ENCODE data around the gene LRMDA.

LRMDA gene

GRCh38 chr10:75390178-75390577 lies 41.2 kb upstream of the LRMDA start:
- H3K79me2 ChIP-seq (ENCODE audit: insufficient read depth, low read length), result no peaks in the 10 kb centered on the region
- H3K36me3 ChIP-seq (ENCODE audit: insufficient read depth, low read length), result no peaks in the 10 kb centered on the region
- TF ChIP-seq, protein P1, sequence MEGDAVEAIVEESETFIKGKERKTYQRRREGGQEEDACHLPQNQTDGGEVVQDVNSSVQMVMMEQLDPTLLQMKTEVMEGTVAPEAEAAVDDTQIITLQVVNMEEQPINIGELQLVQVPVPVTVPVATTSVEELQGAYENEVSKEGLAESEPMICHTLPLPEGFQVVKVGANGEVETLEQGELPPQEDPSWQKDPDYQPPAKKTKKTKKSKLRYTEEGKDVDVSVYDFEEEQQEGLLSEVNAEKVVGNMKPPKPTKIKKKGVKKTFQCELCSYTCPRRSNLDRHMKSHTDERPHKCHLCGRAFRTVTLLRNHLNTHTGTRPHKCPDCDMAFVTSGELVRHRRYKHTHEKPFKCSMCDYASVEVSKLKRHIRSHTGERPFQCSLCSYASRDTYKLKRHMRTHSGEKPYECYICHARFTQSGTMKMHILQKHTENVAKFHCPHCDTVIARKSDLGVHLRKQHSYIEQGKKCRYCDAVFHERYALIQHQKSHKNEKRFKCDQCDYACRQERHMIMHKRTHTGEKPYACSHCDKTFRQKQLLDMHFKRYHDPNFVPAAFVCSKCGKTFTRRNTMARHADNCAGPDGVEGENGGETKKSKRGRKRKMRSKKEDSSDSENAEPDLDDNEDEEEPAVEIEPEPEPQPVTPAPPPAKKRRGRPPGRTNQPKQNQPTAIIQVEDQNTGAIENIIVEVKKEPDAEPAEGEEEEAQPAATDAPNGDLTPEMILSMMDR (IDR thresholded peaks at IDR 0.05; ENCODE audit: borderline replicate concordance, extremely low read depth, low read length, poor library complexity, severe bottlenecking), result no peak
- no peak for TF ChIP-seq EZH2 (IDR thresholded peaks at IDR 0.05; ENCODE audit: borderline replicate concordance, low read depth, low read length, severe bottlenecking)
- H3K4me2 ChIP-seq (ENCODE audit: insufficient read depth, low read length), result no peak overlapping the region
- H3K4me3 ChIP-seq (ENCODE audit: low read depth in 1 of 2, low read length in 2 of 2), result no peak overlapping the region
- DNase-seq (no peak), ATAC-seq (ENCODE audit: insufficient read depth, low read depth) (no peak)
- H4K20me1 ChIP-seq (ENCODE audit: insufficient read depth, low read length), result no peaks in the 10 kb centered on the region
- H3K4me1 ChIP-seq (ENCODE audit: insufficient read depth, low read length), result no peaks in the 10 kb centered on the region
- H3K9me3 ChIP-seq (ENCODE audit: insufficient read depth, low read length, severe bottlenecking), result no peaks in the 10 kb centered on the region
- H3K9ac ChIP-seq (ENCODE audit: low read depth, low read length), result no peak overlapping the region
- H3K27ac ChIP-seq (ENCODE audit: low read length), result no peak overlapping the region
- H3K27me3 ChIP-seq (ENCODE audit: insufficient read depth, low read length, poor library complexity), result peaks cover 5% of the 10 kb centered on the region
- no peak overlapping the region for H2AFZ ChIP-seq (ENCODE audit: low read depth, low read length)

GRCh38 chr10:75392271-75392670 lies 39.2 kb upstream of the LRMDA start:
- Histone ChIP-seq H3K36me3 (ENCODE audit: insufficient read depth, low read length) (no peaks in the 10 kb centered on the region), H3K9me3 (ENCODE audit: insufficient read depth, low read length, severe bottlenecking) (no peaks in the 10 kb centered on the region), H4K20me1 (ENCODE audit: insufficient read depth, low read length) (no peaks in the 10 kb centered on the region), H3K4me2 (ENCODE audit: insufficient read depth, low read length) (no peak overlapping the region), H3K27me3 (ENCODE audit: insufficient read depth, low read length, poor library complexity) (peaks cover 5% of the 10 kb centered on the region), H3K79me2 (ENCODE audit: insufficient read depth, low read length) (no peaks in the 10 kb centered on the region), H3K27ac (ENCODE audit: low read length) (no peak overlapping the region), H3K4me1 (ENCODE audit: insufficient read depth, low read length) (no peaks in the 10 kb centered on the region), H2AFZ (ENCODE audit: low read depth, low read length) (no peak overlapping the region), H3K9ac (ENCODE audit: low read depth, low read length) (no peak overlapping the region), H3K4me3 (ENCODE audit: low read depth in 1 of 2, low read length in 2 of 2) (no peak overlapping the region)
- no peak for DNase-seq
- ATAC-seq (ENCODE audit: insufficient read depth, low read depth), result no peak
- TF ChIP-seq, protein P1 (IDR thresholded peaks at IDR 0.05; ENCODE audit: borderline replicate concordance, extremely low read depth, low read length, poor library complexity, severe bottlenecking), result no peak
- TF ChIP-seq EZH2 (IDR thresholded peaks at IDR 0.05; ENCODE audit: borderline replicate concordance, low read depth, low read length, severe bottlenecking), result no peak

DNA sequence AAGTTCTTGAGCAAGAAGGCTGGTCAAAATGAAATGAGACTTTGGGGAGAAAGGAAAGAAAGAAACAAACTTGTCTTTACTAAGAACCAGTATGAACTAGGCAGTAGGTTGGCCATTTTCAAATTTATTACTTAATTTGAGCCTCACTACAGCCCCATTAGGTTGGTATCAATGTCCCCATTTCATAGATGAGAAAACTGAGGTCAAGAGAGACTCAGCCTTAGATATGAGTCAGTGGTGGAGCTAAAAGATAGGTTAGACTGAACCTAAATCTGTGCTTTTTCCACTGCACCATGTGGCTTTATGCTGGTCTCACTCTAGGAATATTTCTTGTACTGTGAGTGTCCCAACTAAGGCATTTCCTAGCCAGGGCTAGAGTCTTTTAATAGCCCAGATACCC lies 38.7 kb upstream of the LRMDA start:
- no peaks in the 10 kb centered on the region for H4K20me1 ChIP-seq (ENCODE audit: insufficient read depth, low read length)
- H3K9ac ChIP-seq (ENCODE audit: low read depth, low read length), result no peak overlapping the region
- DNase-seq (no peak), ATAC-seq (ENCODE audit: insufficient read depth, low read depth) (no peak)
- no peaks in the 10 kb centered on the region for H3K36me3 ChIP-seq (ENCODE audit: insufficient read depth, low read length)
- H3K27ac ChIP-seq (ENCODE audit: low read length), result no peak overlapping the region
- peaks cover 5% of the 10 kb centered on the region for H3K27me3 ChIP-seq (ENCODE audit: insufficient read depth, low read length, poor library complexity)
- no peaks in the 10 kb centered on the region for H3K4me1 ChIP-seq (ENCODE audit: insufficient read depth, low read length)
- no peak overlapping the region for H2AFZ ChIP-seq (ENCODE audit: low read depth, low read length)
- no peak overlapping the region for H3K4me2 ChIP-seq (ENCODE audit: insufficient read depth, low read length)
- H3K79me2 ChIP-seq (ENCODE audit: insufficient read depth, low read length), result no peaks in the 10 kb centered on the region
- TF ChIP-seq EZH2 (IDR thresholded peaks at IDR 0.05; ENCODE audit: borderline replicate concordance, low read depth, low read length, severe bottlenecking), result no peak
- TF ChIP-seq, protein P1 (IDR thresholded peaks at IDR 0.05; ENCODE audit: borderline replicate concordance, extremely low read depth, low read length, poor library complexity, severe bottlenecking), result no peak
- H3K9me3 ChIP-seq (ENCODE audit: insufficient read depth, low read length, severe bottlenecking), result no peaks in the 10 kb centered on the region
- no peak overlapping the region for H3K4me3 ChIP-seq (ENCODE audit: low read depth in 1 of 2, low read length in 2 of 2)

GRCh38 chr10:75394221-75394620 lies 37.2 kb upstream of the LRMDA start:
- Histone ChIP-seq H3K4me1 (ENCODE audit: insufficient read depth, low read length) (no peaks in the 10 kb centered on the region), H3K27ac (ENCODE audit: low read length) (no peak overlapping the region), H3K4me2 (ENCODE audit: insufficient read depth, low read length) (no peak overlapping the region), H3K9ac (ENCODE audit: low read depth, low read length) (no peak overlapping the region), H3K79me2 (ENCODE audit: insufficient read depth, low read length) (no peaks in the 10 kb centered on the region), H3K4me3 (ENCODE audit: low read depth in 1 of 2, low read length in 2 of 2) (no peak overlapping the region), H3K9me3 (ENCODE audit: insufficient read depth, low read length, severe bottlenecking) (peaks cover under 1% of the 10 kb centered on the region), H4K20me1 (ENCODE audit: insufficient read depth, low read length) (no peaks in the 10 kb centered on the region), H2AFZ (ENCODE audit: low read depth, low read length) (no peak overlapping the region), H3K36me3 (ENCODE audit: insufficient read depth, low read length) (no peaks in the 10 kb centered on the region), H3K27me3 (ENCODE audit: insufficient read depth, low read length, poor library complexity) (peaks cover 5% of the 10 kb centered on the region)
- ATAC-seq (ENCODE audit: insufficient read depth, low read depth) (no peak; the same call in 2 of the 3 replicates), DNase-seq (no peak)
- TF ChIP-seq, protein P1 (IDR thresholded peaks at IDR 0.05; ENCODE audit: borderline replicate concordance, extremely low read depth, low read length, poor library complexity, severe bottlenecking), result no peak
- TF ChIP-seq EZH2 (IDR thresholded peaks at IDR 0.05; ENCODE audit: borderline replicate concordance, low read depth, low read length, severe bottlenecking), result no peak

Data from DND-41 (cell line).